Pancreas (tissue), 10 donors: Measurements from ENCODE around the gene PTPN1. TPM values are rescaled to one million over a fixed set of nuclear protein-coding genes. Genes with fewer than 3 reads are reported as not detected.
A peak's percentile ranks its signal among the peaks of the same experiment; 100 is the strongest.
"Not testable (repeated sequence)": the region's sequence is repeated elsewhere in the genome, so short reads cannot be mapped to it uniquely, and the experiment has no call there.

ENCODE experiments used
- ATAC-seq, 4 donors: fragments of 200-7000 bp; cut with Tn5 transposase; one replicate each; pipeline versions ENCODE4 v1.8.0 to v1.9.1; 2020; ENCODE audit warnings: mild to moderate bottlenecking in 4 of 4, moderate library complexity in 4 of 4
- DNase-seq, 6 donors: peaks; one replicate each; pipeline ENCODE4 v3.0.0-alpha.2; 2020
- FAIRE-seq: peaks from 2 replicates; lab custom pipeline; 2012; peaks lifted over from hg19 to GRCh38; lab: Jason Lieb, UNC
- H3K27ac ChIP-seq, 4 donors: fragments of 200-600 bp; sonication (generic); 1 replicate in 3 of 4; 2 replicates in 1 of 4; pipeline versions ENCODE4 v1.5.0 to v1.8.0; 2020
- H3K27me3 ChIP-seq, 4 donors: fragments of 200-600 bp; one replicate each; pipeline ENCODE4 v1.8.0; 2021
- H3K36me3 ChIP-seq, 3 donors: fragments of 200-600 bp; sonication (generic) in 1 of 3; one replicate each; pipeline versions ENCODE4 v1.5.0 to v1.8.0; 2020 to 2021
- H3K4me1 ChIP-seq, 3 donors: fragments of 200-600 bp; one replicate each; pipeline ENCODE4 v1.8.0; 2021
- H3K4me3 ChIP-seq, 4 donors: fragments of 200-600 bp; sonication (generic) in 2 of 4; one replicate each; pipeline versions ENCODE4 v1.5.0 to v1.8.0; 2020 to 2021
- H3K9me3 ChIP-seq, 4 donors: fragments of 200-600 bp; one replicate each; pipeline ENCODE4 v1.8.0; 2021
- CTCF ChIP-seq, 4 donors: fragments of 200-600 bp; sonication (generic) in 3 of 4; IDR thresholded peaks; one replicate each; pipeline versions ENCODE4 v1.5.0 to v1.8.0; 2021; ENCODE audit warnings: antibody characterized with exemption in 4 of 4
- WGBS, 2 donors: extraction: QIAGEN DNeasy Blood & Tissue Kit; methylation state at CpG; one replicate each; pipeline ENCODE4 v1.1.7; 2013; 5-methylcytosine and 5-hydroxymethylcytosine counted together
- intact Hi-C, 3 donors: fragments of 100-400 bp; cut with DNase I; formaldehyde crosslinking; loops; one replicate each; pipeline versions ENCODE4 v1.11.1 to v1.14.2; 2022
- polyA plus RNA-seq, 2 donors: library from polyadenylated mRNA; stranded (reverse); fragments of 200-250 nt; gene quantifications; one replicate each; pipeline ENCODE4 v1.2.3, GENCODE V29; 2013
- total RNA-seq, 6 donors: library from RNA; stranded (reverse); fragmentation: NEBNext Ultra II Directional in 4 of 6; extraction: Animal tissue kit (Norgen Biotek cat#: 25700) in 4 of 6; gene quantifications; one replicate each; pipeline versions ENCODE4 v1.2.1 to v1.2.4, GENCODE V29; 2021 to 2023
- donor health status: healthy with polysubstance abuse.
- donor health status: DM: no; HTN: no; CAD: no; lungs with moderate emphysema.
- donor health status: DM: no; HTN: no; CAD: no.
- donor health status: control.
- donor health status: control.
- donor health status: Bipolar disorder and iron deficiency.
- donor health status: DM: yes; HTN: yes; CAD: no.
- donor health status: DM: no; HTN: no; CAD: no.
- donor health status: DM: no; HTN: no; CAD: no.
- donor health status: DM: yes; HTN: yes; CAD: no.

The PTPN1 gene
- total and polyA plus RNA-seq, 8 donors = 6.0 to 12.4 (median 8.6) TPM

- H3K4me3 ChIP-seq = no peak overlapping the region
- no peak overlapping the region for H3K27ac ChIP-seq
- no peaks in the 10 kb centered on the region for H3K36me3 ChIP-seq
- intact Hi-C loops = no loop called here
- peaks cover 0 to 5% (median 0%) of the 10 kb centered on the region in 3 donors for H3K4me1 ChIP-seq
- DNase-seq (peak in 1 of 6 donors; percentile 19), FAIRE-seq (no peak), ATAC-seq (no peak)
- no peaks in the 10 kb centered on the region for H3K27me3 ChIP-seq
- no peaks in the 10 kb centered on the region for H3K9me3 ChIP-seq
- WGBS, 2 donors = 40 to 41% methylated on average over 6 of the region's 6 CpGs
- TF ChIP-seq CTCF (IDR thresholded peaks at IDR 0.05) = no peak
Measured at GRCh38 chr20:50595433-50595895, 85.3 kb downstream of the PTPN1 start.

- no peaks in the 10 kb centered on the region for H3K27me3 ChIP-seq
- no peaks in the 10 kb centered on the region for H3K9me3 ChIP-seq
- intact Hi-C loops = no loop called here
- H3K4me1 ChIP-seq = peaks cover 0 to 5% (median 0%) of the 10 kb centered on the region in 3 donors
- no peak overlapping the region for H3K4me3 ChIP-seq
- WGBS, 2 donors = 23 to 33% methylated on average over 15 of the region's 15 CpGs
- H3K36me3 ChIP-seq = no peaks in the 10 kb centered on the region
- no peak for TF ChIP-seq CTCF (IDR thresholded peaks at IDR 0.05)
- FAIRE-seq (no peak), ATAC-seq (peak in 1 of 4 donors; percentile 40), DNase-seq (peak in 2 of 6 donors; percentile 15 to 58)
- H3K27ac ChIP-seq = no peak overlapping the region
Measured at GRCh38 chr20:50595988-50596693, 86.0 kb downstream of the PTPN1 start.

- Histone ChIP-seq H3K27ac (no peak overlapping the region), H3K4me1 (peaks cover 0 to 5% (median 0%) of the 10 kb centered on the region in 3 donors), H3K36me3 (no peaks in the 10 kb centered on the region), H3K4me3 (no peak overlapping the region), H3K27me3 (no peaks in the 10 kb centered on the region), H3K9me3 (no peaks in the 10 kb centered on the region)
- no peak for TF ChIP-seq CTCF (IDR thresholded peaks at IDR 0.05)
- ATAC-seq (no peak), FAIRE-seq (no peak), DNase-seq (peak in 1 of 6 donors; percentile 31)
- 74 to 78% methylated on average over 11 of the region's 11 CpGs for WGBS, 2 donors
- intact Hi-C loops = no loop called here
Measured at GRCh38 chr20:50596694-50597021, 86.5 kb downstream of the PTPN1 start.

GRCh38 chr20:50597406-50597969 lies 87.3 kb downstream of the PTPN1 start:
- no peak for TF ChIP-seq CTCF (IDR thresholded peaks at IDR 0.05)
- FAIRE-seq = no peak
- intact Hi-C loops = no loop called here
- Histone ChIP-seq H3K9me3 (no peaks in the 10 kb centered on the region), H3K27ac (no peak overlapping the region), H3K27me3 (no peaks in the 10 kb centered on the region), H3K36me3 (no peaks in the 10 kb centered on the region), H3K4me3 (no peak overlapping the region), H3K4me1 (no peaks in the 10 kb centered on the region)
- 66 to 77% methylated on average over 22 of the region's 22 CpGs for WGBS, 2 donors
- ATAC-seq = no peak
- peak in 1 of 6 donors; percentile 20 for DNase-seq

GRCh38 chr20:50598074-50598473 lies 87.9 kb downstream of the PTPN1 start:
- ATAC-seq = no peak
- no peak overlapping the region for H3K27ac ChIP-seq
- 82 to 88% methylated on average over 7 of the region's 7 CpGs for WGBS, 2 donors

GRCh38 chr20:50598768-50599167 lies 88.6 kb downstream of the PTPN1 start:
- H3K9me3 ChIP-seq, FAIRE-seq, H3K27me3 ChIP-seq, ATAC-seq, H3K27ac ChIP-seq, intact Hi-C loops, H3K36me3 ChIP-seq, H3K4me1 ChIP-seq, DNase-seq, H3K4me3 ChIP-seq: not testable (repeated sequence)
- 95 to 100% methylated on average over 5 of the region's 5 CpGs for WGBS, 2 donors

More at GRCh38 chr20:50598074-50598473, 87.9 kb downstream of the PTPN1 start:
- H3K4me3 ChIP-seq = no peak overlapping the region
- FAIRE-seq = no peak
- no peak for TF ChIP-seq CTCF (IDR thresholded peaks at IDR 0.05)
- no peaks in the 10 kb centered on the region for H3K27me3 ChIP-seq
- no peaks in the 10 kb centered on the region for H3K36me3 ChIP-seq
- H3K4me1 ChIP-seq = no peaks in the 10 kb centered on the region
- no peaks in the 10 kb centered on the region for H3K9me3 ChIP-seq
- DNase-seq = no peak
- intact Hi-C loops = no loop called here
